G401.6 (cell line): ENCODE results near the gene TBL2.
"Not testable (repeated sequence)": the region's sequence is repeated elsewhere in the genome, so short reads cannot be mapped to it uniquely, and the experiment has no call there.

ENCODE experiments used
- FAIRE-seq: peaks from 2 replicates; lab custom pipeline; 2012; peaks lifted over from hg19 to GRCh38; lab: Jason Lieb, UNC

The TBL2 gene

DNA sequence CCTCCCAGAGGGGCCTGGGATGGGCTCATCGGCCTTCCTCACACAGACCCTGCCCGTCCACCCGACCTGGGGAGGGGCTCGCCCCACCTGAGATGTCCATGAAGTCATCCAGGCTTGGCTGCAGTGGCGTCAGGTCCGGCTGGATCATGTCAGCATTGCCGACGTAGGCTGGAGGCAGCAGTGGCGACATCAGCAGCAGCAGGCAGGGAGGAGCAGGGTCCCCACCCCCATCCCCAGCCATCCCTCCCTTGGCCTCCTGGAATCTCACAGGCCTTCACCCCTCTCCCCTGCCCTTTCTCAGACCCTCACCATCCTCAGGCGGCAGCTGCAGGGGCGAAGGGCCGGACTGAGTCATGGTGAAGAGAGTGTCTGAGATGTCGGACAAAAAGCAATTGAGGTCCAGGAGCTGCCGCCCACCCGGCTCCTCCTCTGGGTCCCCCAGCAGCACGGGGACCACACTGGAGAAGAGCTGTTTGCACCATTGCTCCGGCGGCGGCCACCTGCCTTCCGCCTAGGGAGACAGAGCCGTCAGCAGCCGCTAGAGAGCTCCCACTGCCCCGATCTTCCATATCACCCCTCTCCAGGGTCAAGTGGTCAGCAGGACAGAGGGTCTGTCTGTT lies 27.3 kb upstream of the TBL2 start:
- no peak for FAIRE-seq

DNA sequence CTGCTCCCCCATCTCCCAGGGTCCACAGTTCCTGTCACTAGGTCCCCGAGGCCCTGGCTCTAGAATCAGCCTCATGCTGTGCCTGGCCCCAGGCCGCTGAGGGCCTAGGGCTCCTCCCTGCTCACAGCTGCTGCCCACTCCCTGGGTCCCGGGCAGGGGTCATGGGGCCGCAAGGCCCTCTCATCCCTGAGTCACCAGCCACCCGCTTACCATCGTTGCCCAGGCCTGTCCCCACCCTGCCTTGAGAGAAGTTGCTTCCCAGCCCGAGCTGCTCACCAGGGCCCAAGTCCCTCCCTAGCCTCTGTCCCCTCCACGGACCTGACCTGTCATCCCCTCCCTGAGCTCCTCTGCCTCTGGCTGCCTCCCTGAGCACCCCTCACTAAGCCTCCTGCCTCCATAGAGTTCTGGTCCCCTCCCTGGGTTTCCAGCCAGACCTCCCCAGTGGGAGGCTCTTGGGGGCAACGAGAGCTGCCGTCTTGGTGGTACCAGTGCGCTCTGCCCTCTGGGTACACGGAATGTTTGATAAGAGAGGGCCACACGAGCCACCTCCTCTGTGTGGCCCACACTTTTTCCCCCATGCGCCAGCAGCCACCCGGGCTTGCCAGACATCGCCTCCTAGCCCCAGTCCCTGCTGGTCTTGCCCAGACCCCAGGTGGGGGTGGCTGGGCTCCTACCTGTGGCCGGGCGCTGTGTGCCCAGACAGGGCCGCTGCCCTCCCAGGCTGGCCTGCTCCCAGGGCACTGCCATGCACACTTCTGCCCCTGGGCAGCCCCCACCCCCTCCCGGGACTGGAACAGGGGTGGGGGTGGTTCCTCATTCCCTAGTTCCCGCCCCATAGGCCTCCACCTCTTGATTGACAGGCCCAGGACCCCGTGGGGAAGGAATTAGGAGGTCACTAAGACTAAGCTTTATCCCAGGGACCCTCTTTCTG lies 24.6 kb upstream of the TBL2 start:
- no peak for FAIRE-seq

DNA sequence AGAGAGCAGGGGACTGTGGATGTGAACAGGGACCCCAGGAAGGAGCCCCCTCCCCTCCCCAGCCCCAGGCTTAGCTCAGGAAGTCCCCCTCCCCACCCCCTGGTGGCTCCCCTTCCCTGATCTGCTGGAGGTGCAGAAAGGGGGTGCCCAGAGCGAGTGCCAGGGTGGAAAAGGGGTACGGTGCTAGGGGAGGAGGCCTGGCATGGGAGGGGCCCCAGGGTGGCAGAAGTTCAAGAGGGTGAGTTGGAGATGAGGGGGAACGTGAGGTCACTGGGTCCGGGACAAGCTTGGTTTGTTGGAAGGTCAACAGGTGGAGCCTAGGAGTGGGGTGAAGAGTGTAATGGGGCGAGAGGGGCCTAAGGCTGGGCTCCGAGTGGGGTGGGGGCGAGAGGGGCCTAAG lies 21.5 kb upstream of the TBL2 start:
- FAIRE-seq: no peak

DNA sequence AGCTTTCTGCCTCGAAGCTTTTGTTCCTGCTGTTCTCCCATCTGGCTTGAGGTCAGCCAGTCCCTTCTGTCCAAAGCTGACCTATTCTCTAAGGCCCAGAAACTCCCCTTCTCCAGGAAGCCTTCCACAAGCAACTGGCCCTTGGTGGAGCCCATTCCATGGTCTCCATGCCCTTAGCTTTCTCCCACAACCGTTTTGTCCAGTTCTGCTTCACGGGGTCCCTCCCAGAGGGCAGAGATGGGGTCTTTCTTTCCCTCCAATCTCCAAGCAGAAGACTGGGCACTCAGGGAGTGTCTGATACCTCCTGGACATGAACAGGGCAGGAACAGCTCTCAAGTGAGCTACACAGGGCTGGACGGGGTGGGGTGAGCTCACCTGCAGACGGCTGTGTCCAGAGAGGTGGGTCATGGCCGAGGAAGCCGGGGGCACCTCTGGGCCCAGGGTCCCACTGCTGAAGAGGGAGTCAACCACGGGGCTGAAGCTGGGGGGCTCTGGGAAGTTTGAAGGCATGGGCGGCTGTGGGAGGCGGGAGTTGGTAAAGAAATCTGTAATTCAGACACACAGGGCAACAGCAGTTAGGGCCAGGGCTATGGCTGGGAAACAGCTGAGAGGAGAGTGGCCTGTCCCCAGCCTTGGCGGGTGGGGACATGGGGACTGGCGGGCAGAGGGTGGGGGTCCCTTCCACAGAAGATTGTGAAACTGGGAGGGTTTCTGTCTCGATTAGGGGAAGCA lies 20.9 kb upstream of the TBL2 start:
- no peak for FAIRE-seq

DNA sequence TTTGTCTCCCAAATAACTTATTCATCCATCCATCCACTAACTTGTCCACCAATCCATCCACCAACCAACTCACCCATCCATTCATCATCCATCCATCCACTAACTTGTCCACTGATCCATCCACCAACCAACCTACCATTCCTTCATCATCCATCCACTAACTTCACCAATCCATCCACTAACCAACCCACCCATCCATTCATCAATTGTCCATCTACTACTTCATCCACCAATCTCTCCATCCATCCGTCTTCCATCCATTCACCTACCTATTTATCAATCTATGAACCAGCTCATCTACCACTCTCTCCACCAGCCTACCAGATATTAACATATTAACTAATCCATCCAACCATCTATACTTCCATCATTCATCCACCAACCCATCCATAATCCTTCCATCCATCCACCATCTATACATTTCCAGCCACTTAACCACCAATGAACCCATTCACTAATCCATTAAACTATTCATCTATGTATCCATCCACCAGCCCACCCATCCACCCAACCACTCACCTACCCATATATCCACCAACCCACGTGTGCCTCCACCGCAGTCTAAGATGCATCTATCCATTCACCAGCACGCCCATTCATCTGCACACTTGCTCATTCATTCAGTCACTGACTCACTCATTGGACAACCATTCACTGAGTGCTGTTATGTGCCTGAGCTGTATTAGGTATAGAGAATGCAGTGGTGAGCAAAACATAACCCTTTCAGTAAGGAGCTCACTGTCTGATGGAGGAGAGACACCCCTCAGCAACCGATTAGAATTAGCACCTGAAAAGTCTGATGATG lies 19.8 kb upstream of the TBL2 start:
- FAIRE-seq: no peak

DNA sequence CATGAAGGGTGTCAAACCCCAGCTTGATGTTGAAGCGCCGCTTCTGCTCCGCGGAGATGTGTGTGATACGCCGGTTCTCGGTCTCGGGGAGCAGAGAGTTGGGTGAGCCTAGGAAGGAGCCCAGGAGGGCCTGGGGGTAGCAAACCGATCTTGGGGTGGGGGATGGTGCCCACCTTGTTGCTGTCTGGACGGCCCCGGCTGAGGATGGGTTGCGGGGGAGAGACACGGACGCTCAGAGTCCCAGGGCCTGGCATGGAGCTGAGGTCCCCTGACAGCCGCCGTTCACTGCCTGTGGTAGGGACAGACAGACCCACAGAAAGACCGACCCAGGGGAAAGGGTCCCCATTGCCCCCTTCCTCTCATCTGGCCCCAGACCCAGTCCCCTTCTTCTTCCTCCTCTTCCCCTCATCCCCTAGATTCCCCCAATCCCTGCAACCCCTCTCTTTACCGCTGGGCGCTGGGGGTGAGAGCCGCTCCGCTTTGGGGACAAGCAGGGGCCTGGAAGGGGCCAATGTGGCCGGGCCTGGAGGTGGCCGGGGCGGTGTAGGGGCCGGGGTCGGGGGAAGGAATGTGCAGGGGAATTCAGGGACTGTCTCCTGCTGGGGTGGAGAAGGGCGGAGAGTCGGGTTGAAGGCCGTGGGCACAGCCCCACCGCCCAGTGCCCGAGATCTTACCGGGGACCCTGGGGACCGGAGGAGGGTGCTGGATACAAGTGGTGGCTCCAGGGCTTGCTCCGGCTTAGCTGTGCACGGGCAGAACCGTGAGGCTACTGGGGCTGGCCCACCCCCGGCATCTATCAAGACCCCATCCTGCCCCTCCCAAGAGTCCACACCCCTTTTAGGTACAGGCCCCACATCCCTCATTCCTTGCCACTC lies 18.0 kb upstream of the TBL2 start:
- FAIRE-seq: no peak

DNA sequence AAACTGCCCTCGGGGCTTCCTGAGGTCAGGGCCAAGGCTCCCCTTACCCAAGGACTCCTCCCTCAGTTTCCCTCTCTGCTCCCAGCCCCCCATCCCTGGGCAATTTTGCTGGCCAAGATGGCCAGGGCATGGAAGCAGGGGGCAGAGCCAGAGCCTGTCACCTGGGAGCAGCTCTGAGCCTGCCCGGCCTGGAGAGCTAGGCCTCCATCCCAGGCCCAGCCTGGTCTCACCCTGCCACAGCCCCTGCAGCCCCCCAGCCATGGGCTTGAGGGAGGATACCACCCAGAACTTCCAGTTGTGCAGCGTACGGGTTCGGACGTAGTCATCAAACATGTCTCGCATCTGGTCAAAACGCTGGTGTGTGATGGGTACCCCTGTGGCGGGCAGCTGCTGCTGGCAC lies 17.0 kb upstream of the TBL2 start:
- no peak for FAIRE-seq

DNA sequence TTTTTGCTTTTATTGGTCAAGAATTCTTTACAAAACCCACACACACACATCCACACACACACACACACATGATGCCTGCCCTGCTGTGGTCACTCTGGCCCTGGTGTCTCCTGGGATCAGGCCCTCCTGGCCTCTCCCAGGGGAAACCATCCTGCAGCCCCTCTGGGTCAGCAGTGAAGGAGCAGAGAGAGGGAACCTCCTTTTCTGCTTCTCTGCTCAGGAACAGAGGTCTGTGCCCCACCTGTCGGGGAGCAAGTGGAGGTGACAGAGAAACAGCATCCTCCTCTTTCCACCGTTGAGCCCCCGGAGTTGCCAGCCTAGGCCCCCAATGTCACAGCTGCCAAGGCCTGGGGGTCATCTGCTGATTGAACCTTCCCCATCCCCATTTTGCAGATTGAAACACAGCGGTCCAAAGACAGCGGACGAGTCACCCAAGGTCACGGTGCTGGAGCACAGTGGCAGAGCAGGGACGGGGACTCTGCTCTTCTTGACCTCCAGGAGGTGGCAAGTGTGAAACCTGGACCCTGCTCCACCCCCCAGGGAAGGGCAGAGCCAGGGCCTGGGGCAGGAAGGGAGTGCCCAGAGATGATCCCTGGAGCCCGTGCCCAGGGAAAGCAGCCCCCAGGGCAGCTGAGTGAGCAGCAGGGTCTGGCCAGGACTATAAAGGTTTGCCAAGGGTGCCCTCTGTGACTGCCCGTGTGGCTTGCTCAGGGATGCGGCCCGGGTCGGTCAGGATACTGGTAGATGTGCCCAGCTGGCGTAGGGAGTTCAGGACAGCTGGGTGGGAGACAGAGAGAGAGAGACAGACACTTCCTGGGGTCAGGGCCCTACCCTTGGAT lies 15.0 kb upstream of the TBL2 start:
- FAIRE-seq: no peak

DNA sequence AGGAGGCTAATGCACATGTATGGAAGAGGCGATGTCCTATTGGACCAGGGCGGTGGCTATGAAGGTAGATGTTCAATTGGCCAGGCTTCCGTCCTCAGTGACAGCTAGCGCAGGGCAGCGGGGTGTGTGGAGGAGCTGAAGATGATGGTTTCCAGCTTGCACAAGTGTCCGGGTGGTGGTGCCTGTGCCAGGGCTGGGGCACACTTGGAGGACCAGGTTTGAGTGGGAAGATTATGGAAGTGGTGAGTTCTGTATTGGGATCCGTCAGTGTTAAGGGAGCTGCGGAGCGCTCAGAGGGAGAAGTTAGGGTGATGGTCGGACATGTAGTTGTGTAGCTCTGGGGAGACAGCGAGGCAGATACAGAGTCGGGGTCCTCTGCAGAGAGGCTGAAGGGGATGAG lies 8.5 kb upstream of the TBL2 start:
- FAIRE-seq: no peak

DNA sequence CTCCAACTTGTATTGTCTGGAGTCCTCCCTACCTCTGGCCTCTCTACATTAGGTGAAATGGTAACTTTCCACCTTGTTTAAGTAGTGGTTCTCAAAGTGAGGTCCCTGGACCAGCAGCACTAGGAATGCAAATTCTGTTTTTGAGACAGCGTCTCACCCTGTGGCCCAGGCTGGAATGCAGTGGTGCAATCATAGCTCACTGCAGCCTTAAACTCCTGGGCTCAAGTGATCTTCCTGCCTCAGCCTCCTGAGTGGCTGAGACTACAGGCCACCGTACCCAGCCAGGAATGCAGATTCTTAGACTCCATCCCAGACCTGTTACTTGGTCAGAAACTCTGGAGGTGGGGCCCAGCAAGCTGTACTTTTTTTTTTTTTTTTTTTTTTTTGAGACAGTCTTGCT lies 6.8 kb upstream of the TBL2 start:
- FAIRE-seq: no peak

DNA sequence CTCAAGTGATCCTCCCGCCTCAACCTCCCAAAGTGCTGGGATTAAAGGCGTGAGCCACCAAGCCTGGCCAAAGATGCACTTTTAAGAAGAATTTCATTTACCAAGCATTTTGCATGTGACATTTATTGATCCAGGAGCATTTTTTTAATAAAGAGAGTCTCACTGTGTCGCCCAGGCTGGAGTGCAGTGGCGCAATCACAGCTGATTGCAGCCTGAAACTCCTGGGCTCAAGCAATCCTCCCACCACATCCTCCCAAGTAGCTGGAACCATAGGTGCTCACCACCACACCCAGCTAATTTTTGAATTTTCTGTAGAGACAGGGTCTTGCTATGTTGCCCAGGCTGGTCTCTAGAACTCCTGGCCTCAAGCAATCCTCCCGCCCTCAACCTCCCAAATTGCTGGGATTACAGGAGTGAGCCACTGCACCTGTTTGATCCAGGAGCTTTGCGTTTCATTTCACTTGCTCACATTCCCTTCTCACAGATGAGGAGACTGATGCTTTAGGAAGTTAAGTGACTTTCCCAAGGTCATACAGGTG lies 4.4 kb upstream of the TBL2 start:
- no peak for FAIRE-seq

DNA sequence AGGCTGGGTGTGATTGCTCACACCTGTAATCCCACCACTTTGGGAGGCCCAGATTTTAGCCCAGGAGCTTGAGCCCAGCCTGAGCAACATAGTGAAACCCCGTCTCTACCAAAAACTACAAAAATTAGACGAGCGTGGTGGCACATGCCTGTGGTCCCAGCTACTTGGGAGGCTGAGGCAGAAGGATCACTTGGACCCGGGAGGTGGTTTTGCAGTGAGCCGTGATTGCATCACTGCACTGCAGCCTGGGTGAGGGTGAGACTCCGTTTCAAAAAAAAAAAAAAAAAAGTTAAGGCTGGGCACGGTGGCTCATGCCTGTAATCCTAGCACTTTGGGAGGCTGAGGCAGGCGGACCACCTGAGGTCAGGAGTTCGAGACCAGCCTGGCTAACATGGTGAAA lies 2.6 kb upstream of the TBL2 start:
- not testable (repeated sequence) for FAIRE-seq

DNA sequence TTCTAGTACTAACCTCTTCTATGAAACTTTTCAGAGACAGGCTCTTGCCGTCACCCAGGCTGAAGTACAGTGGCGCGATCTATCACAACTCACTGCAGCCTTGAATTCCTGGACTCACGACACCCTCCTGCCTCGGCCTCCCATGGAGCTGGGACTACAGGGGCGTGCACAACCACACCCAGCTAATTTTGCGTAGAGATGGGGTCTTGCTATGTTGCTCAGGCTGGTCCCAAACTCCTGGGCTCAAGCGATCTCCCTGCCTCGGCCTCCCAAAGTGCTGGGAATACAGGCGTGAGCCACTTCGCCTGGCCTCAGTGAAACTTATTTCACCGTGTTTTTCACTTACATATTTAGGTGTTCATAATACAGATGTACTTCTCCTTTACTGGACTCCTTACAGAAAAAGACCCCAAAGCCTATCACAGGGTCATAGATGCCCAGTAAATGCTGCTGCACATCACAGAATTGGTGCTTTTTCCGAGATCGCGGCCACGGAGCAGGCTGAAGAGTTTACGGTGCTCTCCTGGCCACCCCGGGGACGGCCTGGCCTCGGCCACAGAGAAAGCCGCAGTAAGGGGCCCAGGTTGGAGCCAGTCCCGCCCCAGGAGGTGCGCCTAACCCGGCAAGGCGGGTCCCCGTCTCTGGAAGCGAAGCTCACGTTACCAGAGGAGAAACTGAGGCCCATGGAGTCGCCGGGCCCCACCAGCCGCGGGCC lies 595 bp downstream of the TBL2 start:
- no peak for FAIRE-seq

DNA sequence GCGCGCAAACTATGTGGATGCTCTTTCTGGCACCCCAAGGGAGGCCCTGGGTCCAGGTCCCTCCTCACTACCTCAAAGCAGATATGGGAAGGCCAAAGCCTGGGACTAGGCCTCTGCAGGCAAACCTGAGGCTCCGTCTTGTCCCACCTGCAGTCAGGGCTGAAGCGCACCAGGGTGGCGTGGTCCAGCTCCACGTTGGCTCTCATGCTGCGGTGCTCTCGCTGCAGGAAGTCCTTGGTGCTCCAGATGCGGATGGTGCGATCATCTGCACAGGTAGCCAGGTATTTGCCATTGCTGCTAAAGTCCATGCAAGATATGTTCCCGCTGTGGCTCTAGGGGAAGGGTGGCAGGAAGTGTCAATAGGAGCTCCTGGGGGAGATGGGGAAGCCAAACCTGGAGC lies 4.6 kb downstream of the TBL2 start:
- FAIRE-seq: no peak

DNA sequence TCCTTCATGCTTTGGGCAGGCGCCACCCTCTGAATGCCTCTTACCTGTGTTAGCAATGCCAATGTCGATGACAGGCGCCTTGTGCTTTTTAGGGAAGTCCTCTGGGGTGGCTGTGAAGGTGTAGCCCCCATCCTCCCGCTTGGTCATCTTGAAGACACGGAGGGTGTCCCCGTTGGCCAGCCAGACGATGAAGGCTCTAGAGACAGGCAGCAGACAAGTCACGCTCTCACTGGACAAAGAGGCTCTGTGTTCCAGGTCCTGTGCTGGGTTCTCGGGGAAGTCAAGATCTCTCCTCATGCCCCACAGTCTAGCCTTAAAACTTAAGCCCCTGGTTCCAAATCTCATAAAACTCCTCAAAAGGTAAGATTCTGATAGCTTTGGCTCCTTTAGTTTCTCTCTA lies 5.1 kb downstream of the TBL2 start:
- FAIRE-seq: no peak

DNA sequence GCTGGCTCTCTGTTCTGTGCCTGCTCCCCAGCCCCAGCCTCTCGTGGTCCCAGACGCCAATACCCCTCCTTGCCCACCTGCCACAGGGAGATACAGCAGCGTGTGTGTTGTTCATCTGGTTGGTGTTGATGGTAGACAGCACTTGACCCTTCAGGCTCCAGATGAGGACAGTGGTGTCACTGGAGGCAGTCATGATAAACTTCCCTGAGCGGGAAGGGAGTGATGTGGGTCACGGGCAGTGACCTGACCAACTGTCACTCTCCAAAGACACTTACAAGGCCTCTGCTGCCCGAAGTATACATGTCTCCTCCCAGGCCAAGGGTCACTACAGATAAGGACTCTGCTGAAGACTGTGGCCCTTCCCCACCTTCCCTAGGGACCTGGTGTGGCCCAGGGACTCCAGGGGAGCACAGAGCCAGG lies 5.6 kb downstream of the TBL2 start:
- no peak for FAIRE-seq

DNA sequence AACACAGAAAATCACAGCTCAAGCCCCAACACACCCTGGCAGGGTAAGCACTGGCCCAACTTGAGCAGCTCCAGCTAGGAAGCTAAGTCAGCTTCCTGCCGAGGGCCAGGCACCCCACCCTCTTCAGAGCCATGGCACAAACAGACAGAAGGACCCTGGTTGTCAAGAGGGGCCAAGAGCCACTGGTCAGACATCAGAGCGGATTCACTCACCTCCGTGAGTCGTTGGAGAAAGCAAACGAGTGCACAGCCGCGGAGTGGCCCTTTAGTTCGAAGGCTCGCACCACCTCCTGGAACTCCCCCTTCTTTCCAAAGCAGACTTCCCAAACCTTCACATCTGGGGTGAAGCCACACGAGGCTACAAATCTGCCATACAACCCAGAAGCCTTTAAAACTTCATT lies 7.4 kb downstream of the TBL2 start:
- no peak for FAIRE-seq

DNA sequence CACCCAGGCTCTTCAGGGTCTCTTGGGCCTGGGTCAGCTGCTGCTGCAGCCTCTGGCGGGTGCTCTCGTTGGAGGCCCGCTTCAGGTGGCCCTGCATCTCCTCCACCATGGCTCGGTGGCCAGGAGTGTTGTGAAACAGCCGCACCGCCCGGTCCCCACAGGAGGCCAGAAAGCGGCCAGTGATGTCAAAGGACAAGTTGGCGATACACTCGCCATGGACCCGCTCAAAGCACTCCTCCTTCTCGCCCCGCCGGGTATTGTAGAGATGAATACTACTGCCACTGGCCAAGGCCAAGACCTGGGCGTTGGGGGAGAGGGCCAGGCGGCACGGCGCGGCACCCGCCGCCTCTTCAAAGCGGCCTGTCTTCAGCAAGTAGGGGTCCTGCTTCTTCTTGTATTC lies 7.9 kb downstream of the TBL2 start:
- no peak for FAIRE-seq

DNA sequence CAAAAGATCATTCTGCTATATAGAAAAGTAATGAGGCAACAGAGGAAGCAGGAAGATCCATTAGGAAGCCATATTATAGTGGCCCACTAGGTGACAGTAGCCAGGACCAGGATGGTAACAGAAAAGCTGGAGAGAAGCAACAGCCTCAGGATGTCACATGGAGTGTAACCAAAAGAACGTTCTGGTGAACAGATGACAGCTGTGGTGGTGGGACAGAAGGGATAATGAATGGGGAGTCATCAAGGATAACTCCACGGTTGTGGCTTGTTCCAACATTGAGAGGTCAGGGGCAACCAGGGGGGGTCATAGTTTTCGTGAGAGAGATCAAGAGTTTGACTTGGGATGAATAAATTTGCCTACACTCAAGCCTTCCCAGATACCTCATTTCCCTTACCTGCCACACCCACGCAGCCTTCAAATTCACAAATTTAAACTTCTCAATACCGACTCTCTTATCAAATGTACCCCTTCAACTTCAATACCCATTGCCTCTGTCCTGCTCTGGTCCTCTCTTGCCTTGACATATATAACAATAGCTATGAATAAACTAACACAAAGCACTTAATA lies 9.3 kb downstream of the TBL2 start:
- no peak for FAIRE-seq
